Globus pallidus (tissue), 1 donor: ENCODE data around the gene TMC6.
"Not testable (repeated sequence)": the region's sequence is repeated elsewhere in the genome, so short reads cannot be mapped to it uniquely, and the experiment has no call there.

Source experiments
- DNase-seq: peaks from one replicate; pipeline ENCODE4 v3.0.0-alpha.2; 2015; ENCODE audit warnings: low spot score

TMC6 gene

DNA sequence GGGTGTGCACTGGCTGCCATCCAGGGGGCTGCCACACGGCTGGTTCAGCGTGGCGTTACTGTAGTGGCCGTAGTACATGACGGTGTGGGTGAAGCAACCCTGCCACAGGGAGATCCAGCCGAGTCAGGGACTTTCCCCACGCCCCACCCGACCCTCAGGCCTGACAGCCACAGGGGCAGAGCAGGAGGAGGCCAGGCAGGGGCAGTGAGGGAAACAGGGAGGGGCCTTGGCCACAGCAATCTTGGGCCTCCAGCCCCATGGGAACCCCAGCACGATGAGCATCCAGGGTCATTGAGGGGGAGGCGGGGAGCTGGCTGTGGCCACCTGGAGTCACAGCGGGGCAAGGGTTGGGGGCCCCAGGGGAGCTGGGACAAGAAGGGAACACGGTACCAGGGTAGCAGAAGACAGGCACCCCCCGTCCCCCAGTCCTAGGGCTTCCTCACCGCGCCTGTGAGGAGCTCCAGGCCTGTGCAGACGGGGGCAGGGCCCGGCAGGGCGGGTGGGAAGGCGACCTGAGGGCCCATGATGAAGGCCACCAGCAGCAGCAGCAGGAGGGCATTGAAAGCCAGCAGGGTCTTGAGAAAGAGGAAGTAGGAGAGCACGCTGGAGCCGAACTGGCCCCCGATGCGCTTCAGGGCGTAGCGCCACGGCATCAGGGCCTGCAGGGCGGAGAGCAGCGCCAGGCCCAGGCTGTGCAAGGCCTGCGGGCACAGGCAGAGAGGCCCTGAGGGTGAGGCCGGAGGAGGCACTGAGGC, 4.3 kb downstream of the TMC6 start:
- no peak for DNase-seq

GRCh38 chr17:78123258-78123929, 5.2 kb downstream of the TMC6 start:
- DNase-seq: no peak

DNA sequence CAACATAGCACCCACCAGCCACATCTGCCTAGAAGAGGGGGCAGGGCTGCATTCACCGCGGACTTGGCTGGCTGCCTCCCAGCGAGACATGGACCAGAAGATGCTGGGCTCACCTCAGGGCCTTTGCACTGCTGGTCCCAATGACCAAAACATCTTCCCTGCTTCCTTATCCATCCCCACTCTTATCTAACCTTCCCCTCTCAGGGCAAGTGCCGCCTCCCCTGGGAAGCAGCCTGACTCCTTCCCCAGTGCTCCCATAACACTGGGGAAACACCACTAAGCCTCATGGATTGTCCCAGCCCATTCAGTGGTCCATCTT, 5.7 kb downstream of the TMC6 start:
- DNase-seq: no peak

- no peak for DNase-seq
Measured at GRCh38 chr17:78122216-78122930, 6.2 kb downstream of the TMC6 start.

- no peak for DNase-seq
Measured at GRCh38 chr17:78121801-78122215, 6.7 kb downstream of the TMC6 start.

DNA sequence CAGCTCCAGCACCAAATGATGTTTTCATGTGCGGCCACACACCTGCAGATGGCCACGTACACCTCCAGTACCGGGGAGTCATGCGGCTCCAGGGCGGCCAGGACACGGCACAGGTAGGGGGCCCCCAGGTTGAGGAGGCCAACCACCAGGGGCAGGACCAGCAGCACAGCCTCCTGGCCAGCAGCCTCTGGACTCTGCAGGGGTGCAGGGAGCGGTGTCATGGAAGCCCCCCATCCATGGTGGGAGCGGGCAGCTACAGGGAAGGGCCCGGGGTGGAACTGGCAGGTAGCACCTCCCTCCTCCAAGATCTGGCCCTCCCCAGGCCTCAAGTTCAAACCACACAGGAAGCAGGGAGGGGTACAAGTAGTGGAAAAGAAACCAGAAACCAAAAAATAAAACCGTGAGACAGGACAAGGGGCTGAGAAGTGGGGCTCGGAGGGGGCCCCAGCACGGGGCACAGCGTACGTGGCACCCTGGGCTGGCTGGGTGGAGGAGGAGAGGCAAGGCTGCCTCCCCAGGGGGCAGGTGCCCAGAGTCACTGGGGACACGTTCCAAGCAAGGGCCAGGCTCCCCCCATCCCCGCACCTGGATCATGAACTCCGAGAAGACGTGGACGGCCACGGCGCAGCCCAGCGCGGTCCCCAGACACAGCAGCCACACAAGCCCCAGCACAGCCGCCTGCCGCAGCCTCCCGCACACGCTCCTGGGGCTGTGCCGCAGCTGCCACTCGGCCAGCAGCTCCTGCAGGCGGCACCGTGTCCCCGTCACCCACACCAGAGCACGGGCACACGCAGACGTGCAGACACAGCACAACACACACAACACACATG, 7.4 kb downstream of the TMC6 start:
- DNase-seq: no peak

DNA sequence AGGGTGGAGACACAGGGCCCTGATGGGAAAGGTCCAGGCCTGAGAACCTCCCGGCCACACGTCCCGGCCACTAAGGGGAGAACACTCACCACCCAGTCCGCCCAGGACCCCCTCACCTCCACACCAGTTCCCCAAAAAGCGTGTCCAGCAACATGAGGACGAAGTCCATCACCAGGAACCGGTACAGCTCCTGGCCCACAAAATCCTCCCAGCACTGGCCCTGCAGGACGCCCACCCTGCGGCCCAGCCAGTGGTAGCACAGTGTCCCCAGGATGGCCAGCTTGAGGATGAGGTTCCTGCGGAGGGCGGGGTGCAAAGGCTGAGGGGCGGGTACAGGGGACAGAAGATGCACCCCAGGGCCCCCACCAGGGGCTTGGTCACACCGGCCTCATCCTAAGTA, 8.0 kb downstream of the TMC6 start:
- no peak for DNase-seq

- no peak for DNase-seq
Measured at GRCh38 chr17:78118801-78119241, 9.7 kb downstream of the TMC6 start.

DNA sequence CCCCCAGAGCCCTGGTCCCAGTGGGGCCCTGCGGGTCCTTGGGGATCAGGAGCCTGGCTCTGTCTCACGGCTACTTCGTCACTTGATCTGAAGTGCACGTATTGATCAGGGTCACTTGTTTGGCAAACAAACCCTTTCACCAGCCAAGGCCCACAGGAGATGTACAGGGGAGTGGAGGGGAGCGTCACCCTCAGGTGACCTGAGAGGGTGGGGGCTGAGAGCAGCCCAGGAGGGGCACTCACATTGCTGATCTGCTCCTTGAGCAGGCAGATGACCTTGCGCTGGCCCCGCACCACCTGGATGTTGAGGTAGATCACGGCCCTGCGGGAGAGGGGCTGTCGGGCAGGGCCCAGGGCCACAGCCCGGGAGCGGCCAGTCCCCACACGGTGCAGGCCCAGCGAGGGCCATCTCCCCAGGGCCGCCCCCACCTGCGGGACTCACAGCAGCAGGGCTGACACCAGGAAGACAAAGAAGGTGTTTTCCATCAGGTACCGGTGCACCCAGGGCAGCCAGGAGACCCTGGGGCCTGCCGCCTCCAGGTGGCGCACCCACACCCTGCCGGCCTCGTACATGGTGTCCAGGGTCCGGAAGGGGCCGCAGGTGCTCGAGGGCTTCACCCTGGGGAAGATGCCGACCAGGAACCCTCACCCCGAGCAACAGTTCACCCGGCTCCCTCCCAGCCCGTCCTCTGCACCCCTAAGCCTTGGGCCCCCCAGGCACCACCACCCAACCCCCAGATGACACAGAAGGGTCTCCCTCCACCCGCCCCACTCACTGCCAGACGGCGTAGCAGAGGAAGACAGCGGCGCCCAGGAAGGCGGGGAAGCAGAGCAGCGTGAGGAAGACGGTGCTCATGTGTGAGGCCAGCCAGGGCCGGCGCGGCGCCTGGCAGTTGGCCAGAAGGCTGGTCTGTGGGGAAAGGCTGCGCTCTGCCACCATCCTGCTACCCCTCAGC, 11.3 kb downstream of the TMC6 start:
- peak; percentile 74 for DNase-seq

DNA sequence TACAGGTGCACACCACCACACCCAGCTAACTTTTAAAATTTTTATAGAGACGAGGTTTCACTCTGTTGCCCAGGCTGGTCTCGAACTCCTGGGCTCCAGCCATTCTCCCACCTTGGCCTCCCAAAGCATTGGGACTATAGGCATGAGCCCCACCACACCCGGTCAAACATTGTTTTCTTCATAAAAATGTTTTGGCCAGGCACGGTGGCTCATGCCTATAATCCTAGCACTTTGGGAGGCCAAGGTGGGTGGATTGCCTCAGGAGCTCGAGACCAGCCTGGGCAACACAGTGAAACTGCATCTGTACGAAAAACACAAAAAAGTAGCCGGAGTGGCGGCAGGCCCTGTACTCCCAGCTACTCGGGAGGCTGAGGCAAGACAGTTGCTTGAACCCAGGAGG, 12.1 kb downstream of the TMC6 start:
- no peak for DNase-seq

- not testable (repeated sequence) for DNase-seq
Measured at GRCh38 chr17:78115803-78116202, 12.8 kb downstream of the TMC6 start.

DNA sequence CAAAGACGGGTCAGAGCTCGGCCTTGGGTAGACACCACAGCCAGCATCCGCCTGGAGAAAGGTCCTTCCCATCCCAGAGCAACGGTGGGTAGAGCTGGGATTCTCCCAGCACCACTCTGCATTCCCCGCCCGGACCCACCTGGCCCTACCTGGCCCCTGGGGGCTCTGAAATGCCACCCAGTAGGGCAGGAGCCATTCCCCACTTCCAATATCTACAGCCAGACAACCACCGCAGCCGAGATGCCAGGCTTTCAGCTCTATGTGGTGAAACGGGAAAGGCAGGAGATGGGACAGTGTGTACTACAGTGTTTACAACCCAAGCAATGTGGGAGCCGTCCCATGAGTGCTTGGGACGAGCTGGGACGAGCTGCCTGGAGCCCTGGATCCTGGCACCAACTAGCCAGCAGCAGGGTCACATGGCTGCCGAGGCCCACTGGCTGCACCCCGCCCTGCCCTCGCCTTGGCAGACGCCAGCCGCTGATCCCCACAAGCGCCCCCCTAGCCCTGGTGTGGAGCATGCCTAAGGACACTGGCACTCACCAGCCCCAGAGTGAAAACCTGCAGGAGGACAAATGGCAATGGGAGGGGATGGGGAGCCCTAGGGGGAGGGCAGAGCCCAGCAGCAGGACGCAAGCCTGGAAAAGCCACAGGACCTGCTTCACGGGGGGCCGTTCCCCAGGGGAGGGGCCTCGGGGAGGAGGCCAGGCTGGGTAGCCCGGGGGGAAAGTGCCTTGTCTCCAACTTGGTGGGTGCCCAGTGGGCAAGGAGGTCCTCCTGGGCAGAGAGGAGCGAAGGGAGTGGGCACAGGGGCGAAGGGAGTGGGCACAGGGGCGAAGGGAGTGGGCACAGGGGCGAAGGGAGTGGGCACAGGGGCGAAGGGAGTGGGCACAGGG, 13.5 kb downstream of the TMC6 start:
- peak; percentile 98 for DNase-seq

GRCh38 chr17:78113804-78114785, 14.5 kb downstream of the TMC6 start:
- DNase-seq: no peak

DNA sequence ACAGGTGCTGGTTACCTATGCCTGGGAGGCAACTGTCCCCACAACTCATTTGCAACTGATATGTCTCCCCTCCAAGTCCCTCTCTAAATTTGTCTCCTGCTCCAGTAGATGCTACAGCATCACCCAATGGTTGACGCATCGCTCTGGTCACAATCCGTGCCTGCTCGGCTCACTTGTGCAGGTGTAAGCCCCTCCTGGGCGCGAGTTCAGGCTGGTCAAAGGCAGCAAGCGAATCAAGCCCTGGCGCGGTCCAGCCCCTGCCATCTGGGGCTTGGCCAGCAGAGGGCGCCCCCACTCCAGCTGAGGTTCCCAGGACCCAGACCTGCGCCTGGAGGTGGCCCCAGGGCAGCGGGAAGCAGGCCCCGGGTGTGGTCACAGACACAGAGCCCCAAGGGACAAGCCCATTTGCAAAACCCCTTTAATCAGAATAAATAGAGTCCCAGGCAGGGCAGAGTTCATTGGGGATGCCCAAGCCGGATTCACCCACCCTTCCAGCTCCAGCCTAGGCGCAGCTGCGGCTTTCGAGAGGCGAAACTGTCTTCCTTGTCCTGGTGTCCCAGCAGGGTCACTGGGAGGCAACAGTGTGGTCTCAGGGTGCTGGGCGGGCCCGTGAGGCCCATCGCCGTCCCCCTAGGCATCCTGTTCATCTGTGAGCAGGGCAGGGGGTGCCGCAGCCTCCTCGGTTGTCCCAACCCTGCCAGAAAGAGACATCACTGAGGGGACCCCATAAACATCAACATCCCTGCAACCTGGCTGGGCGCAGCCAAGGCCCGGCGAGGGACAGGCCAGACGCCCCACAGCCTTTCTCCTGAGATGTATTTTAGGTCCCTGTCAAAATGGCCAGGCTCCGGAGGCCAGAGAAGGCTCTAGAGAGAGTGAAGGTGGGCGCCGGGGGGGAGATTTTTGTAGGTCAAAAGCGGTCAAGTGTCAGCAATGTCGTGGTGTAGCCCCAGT, 15.8 kb downstream of the TMC6 start:
- DNase-seq: peak; percentile 79

DNA sequence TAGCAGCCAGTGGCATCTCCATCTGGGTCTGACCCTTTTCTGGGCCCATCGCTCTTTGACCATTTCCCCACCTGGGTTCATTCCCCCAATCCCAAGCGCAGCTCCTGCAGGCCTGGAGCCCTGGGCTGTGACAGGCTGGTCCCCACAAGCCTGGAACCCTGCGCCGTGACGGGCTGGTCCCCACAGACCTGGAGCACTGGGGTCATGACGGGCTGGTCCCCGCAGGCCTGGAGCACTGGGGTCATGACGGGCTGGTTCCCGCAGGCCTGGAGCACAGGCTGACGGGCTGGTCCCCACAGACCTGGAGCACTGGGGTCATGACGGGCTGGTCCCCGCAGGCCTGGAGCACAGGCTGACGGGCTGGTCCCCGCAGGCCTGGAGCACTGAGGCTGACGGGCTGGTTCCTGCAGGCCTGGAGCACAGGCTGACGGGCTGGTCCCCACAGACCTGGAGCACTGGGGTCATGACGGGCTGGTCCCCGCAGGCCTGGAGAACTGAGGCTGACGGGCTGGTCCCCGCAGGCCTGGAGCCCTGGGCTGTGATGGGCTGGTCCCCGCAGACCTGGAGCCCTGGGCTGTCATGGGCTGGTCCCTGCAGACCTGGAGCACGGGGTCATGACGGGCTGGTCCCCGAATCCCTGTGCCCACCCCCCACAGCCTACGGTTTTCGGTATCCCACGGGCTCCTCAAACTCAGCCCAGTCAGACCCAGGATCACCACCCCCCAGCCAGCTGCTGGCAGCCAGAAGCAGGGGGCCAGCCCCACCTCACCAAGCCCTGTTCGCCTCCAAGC, 16.6 kb downstream of the TMC6 start:
- no peak for DNase-seq

- no peak for DNase-seq
Measured at GRCh38 chr17:78111016-78111726, 17.4 kb downstream of the TMC6 start.
